Ovary (tissue), 3 donors: ENCODE data around the gene HELB.

Experiments used
- CTCF ChIP-seq, 3 donors: fragments of 450-650 bp in 2 of 3; fragments of 200-600 bp in 1 of 3; IDR thresholded peaks; one replicate each; pipeline versions ENCODE4 v1.5.1 to v1.8.0; 2016 to 2022; ENCODE audit warnings: antibody characterized with exemption in 3 of 3, mild to moderate bottlenecking in 1 of 3
- EP300 ChIP-seq: sonication (generic); formaldehyde crosslinking; IDR thresholded peaks from one replicate; pipeline ENCODE4 v1.6.1; 2017; ENCODE audit warnings: antibody characterized with exemption
- POLR2A ChIP-seq: fragments of 450-650 bp; IDR thresholded peaks from one replicate; pipeline ENCODE4 v1.6.1; 2017; ENCODE audit warnings: antibody characterized with exemption, mild to moderate bottlenecking, moderate library complexity
- donor health status: DM: no; HTN: no; CAD: no.

- no peak for TF ChIP-seq CTCF (IDR thresholded peaks at IDR 0.05)
- no peak for TF ChIP-seq EP300
- TF ChIP-seq POLR2A: no peak
These were observed 23.1 kb upstream of the HELB start for GRCh38 chr12:66279123-66279712.
